ENCODE measurements around the gene SLC25A31. TPM values are rescaled to one million over a fixed set of nuclear protein-coding genes. Genes with fewer than 3 reads are reported as not detected.

SLC25A31 gene
- total and polyA plus RNA-seq, 7 donors = not detected

DNA sequence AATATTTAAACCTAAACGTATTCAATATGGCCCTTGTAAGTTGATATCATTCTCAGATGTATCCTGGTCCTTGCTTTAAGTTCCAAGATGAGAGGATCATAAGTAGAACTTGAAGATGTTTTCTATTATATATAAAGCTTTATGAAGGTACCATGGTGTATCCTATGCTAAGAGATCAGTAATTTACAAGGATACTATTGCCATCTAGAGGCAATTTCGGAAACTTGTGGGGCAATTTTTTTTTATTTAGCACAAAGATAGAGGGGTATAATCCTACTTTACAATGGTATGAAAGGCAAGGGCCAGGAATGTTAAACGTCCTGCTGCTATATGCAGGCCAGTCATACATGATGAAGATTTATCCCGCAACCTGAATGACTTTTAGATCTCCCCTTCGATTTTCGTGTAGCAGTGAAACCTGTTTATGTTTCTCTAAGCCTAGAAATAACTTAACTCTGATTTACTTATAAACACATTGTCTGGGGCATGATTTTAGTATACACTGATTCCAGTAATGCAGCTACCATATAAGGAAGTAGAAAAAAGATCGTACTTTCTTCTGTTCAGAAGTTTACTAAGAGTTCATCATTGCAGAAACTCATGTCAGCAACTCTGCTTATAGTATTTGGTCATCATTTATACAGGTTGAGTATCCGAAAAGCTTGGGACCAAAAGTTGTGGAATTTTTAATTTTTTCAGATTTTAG, 2.6 kb downstream of the SLC25A31 start:
- H3K4me3 ChIP-seq = no peak overlapping the region
- H3K36me3 ChIP-seq = no peaks in the 10 kb centered on the region
- no peak overlapping the region for H3K27ac ChIP-seq
- H3K9me3 ChIP-seq = no peaks in the 10 kb centered on the region
- no peaks in the 10 kb centered on the region for H3K4me1 ChIP-seq
- intact Hi-C loops (cut with DNase I) = loop anchor here (2.0 kb wide), 1 partner anchor 126 kb away; no protein-coding TSS in a partner anchor
- H3K27me3 ChIP-seq = no peaks in the 10 kb centered on the region
- 19 to 25% methylated on average over 8 of the region's 8 CpGs for WGBS, 2 donors
- TF ChIP-seq EP300 (IDR thresholded peaks at IDR 0.05) = no peak
- TF ChIP-seq, protein P1, sequence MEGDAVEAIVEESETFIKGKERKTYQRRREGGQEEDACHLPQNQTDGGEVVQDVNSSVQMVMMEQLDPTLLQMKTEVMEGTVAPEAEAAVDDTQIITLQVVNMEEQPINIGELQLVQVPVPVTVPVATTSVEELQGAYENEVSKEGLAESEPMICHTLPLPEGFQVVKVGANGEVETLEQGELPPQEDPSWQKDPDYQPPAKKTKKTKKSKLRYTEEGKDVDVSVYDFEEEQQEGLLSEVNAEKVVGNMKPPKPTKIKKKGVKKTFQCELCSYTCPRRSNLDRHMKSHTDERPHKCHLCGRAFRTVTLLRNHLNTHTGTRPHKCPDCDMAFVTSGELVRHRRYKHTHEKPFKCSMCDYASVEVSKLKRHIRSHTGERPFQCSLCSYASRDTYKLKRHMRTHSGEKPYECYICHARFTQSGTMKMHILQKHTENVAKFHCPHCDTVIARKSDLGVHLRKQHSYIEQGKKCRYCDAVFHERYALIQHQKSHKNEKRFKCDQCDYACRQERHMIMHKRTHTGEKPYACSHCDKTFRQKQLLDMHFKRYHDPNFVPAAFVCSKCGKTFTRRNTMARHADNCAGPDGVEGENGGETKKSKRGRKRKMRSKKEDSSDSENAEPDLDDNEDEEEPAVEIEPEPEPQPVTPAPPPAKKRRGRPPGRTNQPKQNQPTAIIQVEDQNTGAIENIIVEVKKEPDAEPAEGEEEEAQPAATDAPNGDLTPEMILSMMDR (IDR thresholded peaks at IDR 0.05) = peak in 3 of 4 experiments; percentile 17 to 50 (median 24)
- TF ChIP-seq POLR2AphosphoS5 (IDR thresholded peaks at IDR 0.05) = no peak
- no peak for DNase-seq

GRCh38 chr4:127734976-127735375, 4.8 kb downstream of the SLC25A31 start:
- Histone ChIP-seq H3K36me3 (no peaks in the 10 kb centered on the region), H3K4me3 (no peak overlapping the region), H3K9me3 (no peaks in the 10 kb centered on the region), H3K27ac (no peak overlapping the region), H3K27me3 (no peaks in the 10 kb centered on the region), H3K4me1 (no peaks in the 10 kb centered on the region)
- whole genome bisulfite sequencing, 2 donors = 71 to 94% methylated on average over 2 of the region's 2 CpGs
- intact Hi-C loops (cut with DNase I) = no loop called here
- TF ChIP-seq POLR2A (IDR thresholded peaks at IDR 0.05) = no peak
- DNase-seq = no peak

- H3K4me3 ChIP-seq = no peak overlapping the region
- TF ChIP-seq POLR2AphosphoS5 (IDR thresholded peaks at IDR 0.05) = no peak
- no peak for TF ChIP-seq POLR2A (IDR thresholded peaks at IDR 0.05)
- no peak for TF ChIP-seq EP300 (IDR thresholded peaks at IDR 0.05)
- TF ChIP-seq, protein P1 (IDR thresholded peaks at IDR 0.05) = no peak
- H3K4me1 ChIP-seq = no peaks in the 10 kb centered on the region
- no peaks in the 10 kb centered on the region for H3K9me3 ChIP-seq
- no peak for DNase-seq
- no peaks in the 10 kb centered on the region for H3K36me3 ChIP-seq
- H3K27ac ChIP-seq = no peak overlapping the region
- intact Hi-C loops (cut with DNase I) = no loop called here
- H3K27me3 ChIP-seq = no peaks in the 10 kb centered on the region
- 53 to 65% methylated on average over 4 of the region's 4 CpGs for WGBS, 2 donors
These were observed 7.1 kb downstream of the SLC25A31 start for GRCh38 chr4:127737295-127737694.

DNA sequence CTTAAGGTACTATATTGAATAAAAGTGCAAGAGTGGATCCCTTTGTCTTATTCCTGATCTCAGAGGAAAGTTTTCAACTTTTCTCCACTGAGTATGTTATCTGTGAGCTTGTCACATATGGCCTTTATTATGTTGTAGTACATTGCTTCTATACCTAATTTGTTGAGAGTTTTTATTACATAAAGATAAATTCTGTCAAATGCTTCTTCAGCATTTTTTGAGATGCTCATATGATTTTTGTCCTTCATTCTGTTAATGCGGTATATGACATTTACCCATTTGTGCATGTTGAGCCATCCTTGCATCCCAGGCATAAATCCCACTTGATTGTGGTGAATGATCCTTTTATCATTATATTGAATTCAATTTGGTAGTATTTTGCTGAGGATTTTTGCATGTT, 11.0 kb downstream of the SLC25A31 start:
- Histone ChIP-seq H3K27me3 (no peaks in the 10 kb centered on the region), H3K4me1 (no peaks in the 10 kb centered on the region), H3K4me3 (no peak overlapping the region), H3K27ac (no peak overlapping the region), H3K9me3 (no peaks in the 10 kb centered on the region), H3K36me3 (no peaks in the 10 kb centered on the region)
- intact Hi-C loops (cut with DNase I) = no loop called here
- DNase-seq = no peak
- TF ChIP-seq EP300 (IDR thresholded peaks at IDR 0.05) = no peak
- TF ChIP-seq, protein P1 (IDR thresholded peaks at IDR 0.05) = no peak
- TF ChIP-seq POLR2AphosphoS5 (IDR thresholded peaks at IDR 0.05) = no peak
- WGBS, 2 donors = 96 to 98% methylated on average over 1 of the region's 1 CpG

- DNase-seq = no peak
- WGBS, 2 donors = 90% methylated on average over 4 of the region's 4 CpGs
- no peaks in the 10 kb centered on the region for H3K36me3 ChIP-seq
- H3K9me3 ChIP-seq = peaks cover 0 to 6% (median under 1%) of the 10 kb centered on the region in 4 donors
- H3K27ac ChIP-seq = no peak overlapping the region
- no peaks in the 10 kb centered on the region for H3K27me3 ChIP-seq
- TF ChIP-seq EP300 (IDR thresholded peaks at IDR 0.05) (no peak), POLR2AphosphoS5 (IDR thresholded peaks at IDR 0.05) (no peak), POLR2A (IDR thresholded peaks at IDR 0.05) (no peak)
- TF ChIP-seq, protein P1 (IDR thresholded peaks at IDR 0.05) = no peak
- no peaks in the 10 kb centered on the region for H3K4me1 ChIP-seq
- H3K4me3 ChIP-seq = no peak overlapping the region
- intact Hi-C loops (cut with DNase I) = no loop called here
These were observed 17.7 kb downstream of the SLC25A31 start for GRCh38 chr4:127747883-127748282.

Measured in sigmoid colon (tissue), 7 donors.